Progenitor cell of endocrine pancreas (in vitro differentiated cells): ENCODE measurements around the gene JAG1. TPM values are rescaled to one million over a fixed set of nuclear protein-coding genes. Genes with fewer than 3 reads are reported as not detected.
"Not testable (repeated sequence)": the region's sequence is repeated elsewhere in the genome, so short reads cannot be mapped to it uniquely, and the experiment has no call there.

Experiments used
- DNase-seq: peaks from one replicate; pipeline ENCODE4 v3.0.0; 2021; ENCODE audit warnings: low spot score; ENCODE audit not compliant: unreplicated experiment
- H3K27ac Mint-ChIP-seq: 2 replicates; pipeline ENCODE4 v1.8.0; 2021; ENCODE audit warnings: mild to moderate bottlenecking, moderate library complexity, mixed read lengths
- H3K27me3 Mint-ChIP-seq: 2 replicates; pipeline ENCODE4 v1.8.0; 2021; ENCODE audit warnings: mixed read lengths
- H3K36me3 Mint-ChIP-seq: 2 replicates; pipeline ENCODE4 v1.8.0; 2022; ENCODE audit warnings: mixed read lengths; ENCODE audit not compliant: insufficient read depth
- H3K4me1 Mint-ChIP-seq: 2 replicates; pipeline ENCODE4 v1.8.0; 2021; ENCODE audit warnings: low read depth, mixed read lengths
- H3K4me3 Mint-ChIP-seq: 2 replicates; pipeline ENCODE4 v1.8.0; 2021; ENCODE audit warnings: low read depth, mild to moderate bottlenecking, moderate library complexity, mixed read lengths
- H3K9me3 Mint-ChIP-seq: 2 replicates; pipeline ENCODE4 v1.8.0; 2021; ENCODE audit warnings: low read depth, mixed read lengths
- CTCF ChIP-seq: fragments of 200-600 bp; sonication (generic); IDR thresholded peaks from one replicate; pipeline ENCODE4 v1.5.0; 2021; ENCODE audit warnings: antibody characterized with exemption, mild to moderate bottlenecking; ENCODE audit not compliant: unreplicated experiment
- total RNA-seq: library from RNA; stranded (reverse); gene quantifications from 2 replicates; pipeline ENCODE4 v1.2.1, GENCODE V29; 2021

The JAG1 gene
- total RNA-seq, 1 donor from 2014 or later, result 277 TPM

- peaks cover 11% of the 10 kb centered on the region for H3K4me1 Mint-ChIP-seq
Observed at GRCh38 chr20:10622657-10623418, 51.0 kb downstream of the JAG1 start.

GRCh38 chr20:10621149-10621548 is 52.6 kb downstream of the JAG1 start:
- Mint-ChIP-seq H3K27ac (no peak overlapping the region), H3K4me1 (peaks cover 6% of the 10 kb centered on the region), H3K9me3 (no peaks in the 10 kb centered on the region), H3K27me3 (no peaks in the 10 kb centered on the region), H3K36me3 (peaks cover 8% of the 10 kb centered on the region), H3K4me3 (no peak overlapping the region)
- no peak for DNase-seq
- TF ChIP-seq CTCF, result no peak

More at GRCh38 chr20:10622657-10623418, 51.0 kb downstream of the JAG1 start:
- H3K27me3 Mint-ChIP-seq, result no peaks in the 10 kb centered on the region
- H3K9me3 Mint-ChIP-seq, result no peaks in the 10 kb centered on the region
- H3K27ac Mint-ChIP-seq, result no peak overlapping the region
- TF ChIP-seq CTCF, result no peak
- DNase-seq, result no peak
- no peak overlapping the region for H3K4me3 Mint-ChIP-seq
- peaks cover 8% of the 10 kb centered on the region for H3K36me3 Mint-ChIP-seq

GRCh38 chr20:10619427-10619826 is 54.4 kb downstream of the JAG1 start:
- no peak for TF ChIP-seq CTCF
- no peak for DNase-seq
- Mint-ChIP-seq H3K9me3 (no peaks in the 10 kb centered on the region), H3K27me3 (no peaks in the 10 kb centered on the region), H3K4me1 (peaks cover 6% of the 10 kb centered on the region), H3K4me3 (no peak overlapping the region), H3K27ac (no peak overlapping the region), H3K36me3 (peaks cover 13% of the 10 kb centered on the region)

GRCh38 chr20:10618611-10619245 is 55.1 kb downstream of the JAG1 start:
- Mint-ChIP-seq H3K36me3 (peaks cover 9% of the 10 kb centered on the region), H3K4me3 (no peak overlapping the region), H3K27me3 (no peaks in the 10 kb centered on the region), H3K4me1 (peaks cover 6% of the 10 kb centered on the region), H3K9me3 (no peaks in the 10 kb centered on the region), H3K27ac (no peak overlapping the region)
- DNase-seq, result no peak
- TF ChIP-seq CTCF, result no peak

GRCh38 chr20:10617549-10618133 is 56.2 kb downstream of the JAG1 start:
- H3K27me3 Mint-ChIP-seq, H3K9me3 Mint-ChIP-seq, H3K4me3 Mint-ChIP-seq, H3K4me1 Mint-ChIP-seq, H3K27ac Mint-ChIP-seq, DNase-seq: not testable (repeated sequence)
- peaks cover 11% of the 10 kb centered on the region for H3K36me3 Mint-ChIP-seq
